GM23248 (cell line): ENCODE data around the gene RPS10.

Experiments used
- EZH2 ChIP-seq: fragments of 200-600 bp; sonication (generic); IDR thresholded peaks from 2 replicates; pipeline ENCODE4 v1.6.1; 2018; ENCODE audit warnings: antibody characterized with exemption, mild to moderate bottlenecking; ENCODE audit not compliant: insufficient read depth, poor library complexity, severe bottlenecking
- EZH2phosphoT487 ChIP-seq: fragments of 200-600 bp; sonication (generic); IDR thresholded peaks from 2 replicates; pipeline ENCODE4 v1.6.1; 2018; ENCODE audit warnings: antibody characterized with exemption, moderate library complexity, mild to moderate bottlenecking, low read depth; ENCODE audit not compliant: insufficient read depth

DNA sequence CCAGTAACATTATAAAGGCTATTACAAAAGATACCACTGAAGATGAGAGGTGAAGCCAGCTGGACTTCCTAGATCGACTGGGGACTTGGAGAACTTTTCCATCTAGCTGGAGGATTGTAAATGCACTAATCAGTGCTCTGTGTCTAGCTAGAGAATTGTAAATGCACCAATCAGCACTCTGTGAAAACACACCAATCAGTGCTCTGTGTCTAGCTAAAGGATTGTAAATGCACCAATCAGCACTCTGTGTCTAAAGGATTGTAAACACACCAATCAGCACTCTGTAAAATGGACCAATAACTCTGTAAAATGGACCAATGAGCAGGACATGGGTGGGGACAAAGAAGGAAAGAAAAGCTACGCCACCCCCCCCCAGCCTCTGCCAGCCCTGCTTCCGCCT, 13.6 kb upstream of the RPS10 start:
- no peak for TF ChIP-seq EZH2
- no peak for TF ChIP-seq EZH2phosphoT487
